HepG2 (cell line): Measurements from ENCODE around the gene DHX8. TPM values are rescaled to one million over a fixed set of nuclear protein-coding genes. Genes with fewer than 3 reads are reported as not detected.

Experiments used
- ATF7 ChIP-seq, 2 experiments: fragments of 450-650 bp in 1 of 2; sonication (generic) in 1 of 2; formaldehyde crosslinking in 1 of 2; IDR thresholded peaks; 2 replicates each; pipeline versions ENCODE4 v1.4.0 to v1.6.1; 2016 to 2020; ENCODE audit warnings: antibody characterized with exemption in 1 of 2, mild to moderate bottlenecking in 1 of 2, missing genetic modification reagents in 1 of 2
- CEBPG ChIP-seq: IDR thresholded peaks from 2 replicates; pipeline ENCODE4 v1.6.1; 2016
- IKZF4 ChIP-seq: sonication (generic); formaldehyde crosslinking; IDR thresholded peaks from 2 replicates; pipeline ENCODE4 v1.5.1; 2020; ENCODE audit warnings: borderline replicate concordance, mild to moderate bottlenecking, low read depth, missing genetic modification reagents; ENCODE audit errors: not compliant biosample characterization
- JUN ChIP-seq: sonication (generic); formaldehyde crosslinking; IDR thresholded peaks from 2 replicates; pipeline ENCODE4 v1.4.0; 2020; ENCODE audit warnings: mild to moderate bottlenecking, missing genetic modification reagents
- KAT8 ChIP-seq: IDR thresholded peaks from 2 replicates; pipeline ENCODE4 v1.6.1; 2016; ENCODE audit warnings: missing genetic modification reagents, missing compliant biosample characterization
- KDM1A ChIP-seq: IDR thresholded peaks from 2 replicates; pipeline ENCODE4 v1.6.1; 2016; ENCODE audit warnings: missing compliant biosample characterization
- NBN ChIP-seq: fragments of 450-650 bp; conservative IDR thresholded peaks from 2 replicates; pipeline ENCODE4 v1.6.1; 2017
- RARA ChIP-seq: IDR thresholded peaks from 2 replicates; pipeline ENCODE4 v1.6.1; 2016; ENCODE audit warnings: missing genetic modification reagents, missing compliant biosample characterization
- TARDBP ChIP-seq: sonication (generic); formaldehyde crosslinking; IDR thresholded peaks from 2 replicates; pipeline ENCODE4 v1.8.0; 2022; ENCODE audit warnings: mild to moderate bottlenecking, missing genetic modification reagents
- TBX2 ChIP-seq: sonication (generic); formaldehyde crosslinking; IDR thresholded peaks from 2 replicates; pipeline ENCODE4 v1.5.0; 2020; ENCODE audit warnings: missing genetic modification reagents, mild to moderate bottlenecking, borderline replicate concordance
- ZNF678 ChIP-seq: sonication (generic); formaldehyde crosslinking; IDR thresholded peaks from 2 replicates; pipeline ENCODE4 v1.4.0; 2020; ENCODE audit warnings: mild to moderate bottlenecking, missing genetic modification reagents
- ZNF777 ChIP-seq: sonication (generic); formaldehyde crosslinking; IDR thresholded peaks from 2 replicates; pipeline ENCODE4 v1.4.0; 2020; ENCODE audit warnings: missing genetic modification reagents
- polyA plus RNA-seq, 8 experiments: library from polyadenylated mRNA; depleted of rRNA in 3 of 8; stranded (reverse) in 7 of 8; unstranded in 1 of 8; fragments of >200 nt; fragmentation: Illumina TruSeq in 4 of 8; extraction: Trizol in 4 of 8; gene quantifications; 2 replicates each; pipeline versions ENCODE4 v1.2.1 to v1.2.3, GENCODE V29; 2011 to 2016; ENCODE audit warnings: low read depth in 4 of 8, missing spikeins in 1 of 8, mixed read lengths in 1 of 8; ENCODE audit not compliant: insufficient read depth in 1 of 8
- total RNA-seq, 5 experiments: library from RNA; depleted of rRNA; stranded (reverse); fragments of >200 nt; fragmentation: Illumina TruSeq; extraction: Trizol; gene quantifications; 2 replicates each; pipeline ENCODE4 v1.2.3, GENCODE V29; 2016; ENCODE audit warnings: low read depth in 1 of 5
- TF ChIP-seq, protein P1 (sequence below): sonication (generic); formaldehyde crosslinking; conservative IDR thresholded peaks from 2 replicates; pipeline ENCODE4 v1.4.0; 2020; ENCODE audit warnings: missing genetic modification reagents
- TF ChIP-seq, protein P2 (sequence below): sonication (generic); formaldehyde crosslinking; IDR thresholded peaks from 2 replicates; pipeline ENCODE4 v1.4.0; 2020; ENCODE audit warnings: mild to moderate bottlenecking, missing genetic modification reagents
- TF ChIP-seq, protein P3 (sequence below): sonication (generic); formaldehyde crosslinking; IDR thresholded peaks from 2 replicates; pipeline ENCODE4 v1.5.1; 2020; ENCODE audit warnings: mild to moderate bottlenecking, missing genetic modification reagents, borderline replicate concordance
- TF ChIP-seq, protein P4 (sequence below): sonication (generic); formaldehyde crosslinking; IDR thresholded peaks from 2 replicates; pipeline ENCODE4 v1.4.0; 2020; ENCODE audit warnings: missing genetic modification reagents, borderline replicate concordance
- TF ChIP-seq, protein P5 (sequence below): sonication (generic); formaldehyde crosslinking; conservative IDR thresholded peaks from 2 replicates; pipeline ENCODE4 v1.4.0; 2020; ENCODE audit warnings: missing genetic modification reagents
- TF ChIP-seq, protein P6 (sequence below): IDR thresholded peaks from 2 replicates; pipeline ENCODE4 v1.6.1; 2016; ENCODE audit warnings: missing compliant biosample characterization, missing genetic modification reagents, borderline replicate concordance
- TF ChIP-seq, protein P7 (sequence below): fragments of 450-650 bp; IDR thresholded peaks from 2 replicates; pipeline ENCODE4 v1.6.1; 2016

DHX8 gene
- total and polyA plus RNA-seq, 2 of the 13 experiments (the other 11 are each of a cell fraction or from before 2014, with no cell fraction given): 24.8 to 48.9 TPM

DNA sequence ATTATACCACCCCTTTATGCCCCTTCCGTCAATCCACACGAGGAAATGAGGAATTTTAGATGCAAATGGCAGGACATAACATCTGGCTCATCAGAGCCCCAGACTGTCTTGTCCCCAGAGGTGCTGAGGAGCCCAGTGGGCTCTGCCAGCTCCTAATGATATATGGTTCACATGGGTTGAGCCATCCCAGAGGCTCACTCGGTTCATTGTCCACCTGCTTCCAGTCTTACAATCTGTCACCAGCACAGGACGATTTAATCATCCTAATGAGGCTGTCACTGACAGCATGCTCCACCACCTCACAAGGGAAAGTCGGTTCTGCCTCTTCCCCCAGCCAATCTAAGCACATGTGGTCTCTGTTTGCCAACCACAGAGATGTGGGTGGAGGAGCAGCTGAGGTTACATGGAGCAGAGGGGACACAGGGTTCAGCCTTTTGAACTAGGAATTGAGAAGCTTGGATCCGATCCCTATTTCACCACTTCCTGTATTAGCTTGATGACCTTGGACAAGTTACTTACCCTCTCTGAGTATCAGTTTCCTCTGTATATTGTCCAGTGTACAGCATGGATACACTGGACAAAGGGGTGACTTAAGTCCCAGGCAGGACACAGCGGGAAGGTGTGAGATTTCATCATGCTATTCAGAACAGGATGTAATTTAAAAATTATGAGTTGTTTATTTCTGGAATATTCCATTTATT lies 27.0 kb upstream of the DHX8 start (continued):
- TF ChIP-seq, protein P1, sequence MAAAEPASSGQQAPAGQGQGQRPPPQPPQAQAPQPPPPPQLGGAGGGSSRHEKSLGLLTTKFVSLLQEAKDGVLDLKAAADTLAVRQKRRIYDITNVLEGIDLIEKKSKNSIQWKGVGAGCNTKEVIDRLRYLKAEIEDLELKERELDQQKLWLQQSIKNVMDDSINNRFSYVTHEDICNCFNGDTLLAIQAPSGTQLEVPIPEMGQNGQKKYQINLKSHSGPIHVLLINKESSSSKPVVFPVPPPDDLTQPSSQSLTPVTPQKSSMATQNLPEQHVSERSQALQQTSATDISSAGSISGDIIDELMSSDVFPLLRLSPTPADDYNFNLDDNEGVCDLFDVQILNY (CRISPR knock-in tag): no peak
- TF ChIP-seq NBN: no peak
- TF ChIP-seq, protein P2, sequence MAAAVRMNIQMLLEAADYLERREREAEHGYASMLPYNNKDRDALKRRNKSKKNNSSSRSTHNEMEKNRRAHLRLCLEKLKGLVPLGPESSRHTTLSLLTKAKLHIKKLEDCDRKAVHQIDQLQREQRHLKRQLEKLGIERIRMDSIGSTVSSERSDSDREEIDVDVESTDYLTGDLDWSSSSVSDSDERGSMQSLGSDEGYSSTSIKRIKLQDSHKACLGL: no peak; the same call in 1 of the 2 replicates
- TF ChIP-seq TARDBP (CRISPR knock-in tag): peak; percentile 99; the same call in 1 of the 2 replicates
- TF ChIP-seq KAT8 (CRISPR knock-in tag): peak; percentile 91
- TF ChIP-seq JUN (CRISPR knock-in tag): peak; percentile 79
- TF ChIP-seq ZNF678 (CRISPR knock-in tag): no peak
- TF ChIP-seq IKZF4: no peak
- TF ChIP-seq, protein P3, sequence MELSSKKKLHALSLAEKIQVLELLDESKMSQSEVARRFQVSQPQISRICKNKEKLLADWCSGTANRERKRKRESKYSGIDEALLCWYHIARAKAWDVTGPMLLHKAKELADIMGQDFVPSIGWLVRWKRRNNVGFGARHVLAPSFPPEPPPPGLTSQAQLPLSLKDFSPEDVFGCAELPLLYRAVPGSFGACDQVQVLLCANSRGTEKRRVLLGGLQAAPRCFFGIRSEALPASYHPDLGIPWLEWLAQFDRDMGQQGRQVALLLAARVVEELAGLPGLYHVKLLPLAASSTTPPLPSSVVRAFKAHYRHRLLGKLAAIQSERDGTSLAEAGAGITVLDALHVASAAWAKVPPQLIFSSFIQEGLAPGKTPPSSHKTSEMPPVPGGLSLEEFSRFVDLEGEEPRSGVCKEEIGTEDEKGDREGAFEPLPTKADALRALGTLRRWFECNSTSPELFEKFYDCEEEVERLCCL (CRISPR knock-in tag): no peak
- TF ChIP-seq, protein P4, sequence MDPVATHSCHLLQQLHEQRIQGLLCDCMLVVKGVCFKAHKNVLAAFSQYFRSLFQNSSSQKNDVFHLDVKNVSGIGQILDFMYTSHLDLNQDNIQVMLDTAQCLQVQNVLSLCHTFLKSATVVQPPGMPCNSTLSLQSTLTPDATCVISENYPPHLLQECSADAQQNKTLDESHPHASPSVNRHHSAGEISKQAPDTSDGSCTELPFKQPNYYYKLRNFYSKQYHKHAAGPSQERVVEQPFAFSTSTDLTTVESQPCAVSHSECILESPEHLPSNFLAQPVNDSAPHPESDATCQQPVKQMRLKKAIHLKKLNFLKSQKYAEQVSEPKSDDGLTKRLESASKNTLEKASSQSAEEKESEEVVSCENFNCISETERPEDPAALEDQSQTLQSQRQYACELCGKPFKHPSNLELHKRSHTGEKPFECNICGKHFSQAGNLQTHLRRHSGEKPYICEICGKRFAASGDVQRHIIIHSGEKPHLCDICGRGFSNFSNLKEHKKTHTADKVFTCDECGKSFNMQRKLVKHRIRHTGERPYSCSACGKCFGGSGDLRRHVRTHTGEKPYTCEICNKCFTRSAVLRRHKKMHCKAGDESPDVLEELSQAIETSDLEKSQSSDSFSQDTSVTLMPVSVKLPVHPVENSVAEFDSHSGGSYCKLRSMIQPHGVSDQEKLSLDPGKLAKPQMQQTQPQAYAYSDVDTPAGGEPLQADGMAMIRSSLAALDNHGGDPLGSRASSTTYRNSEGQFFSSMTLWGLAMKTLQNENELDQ (CRISPR knock-in tag): no peak
- peak; percentile 97 for TF ChIP-seq CEBPG (CRISPR knock-in tag)
- TF ChIP-seq, protein P5, sequence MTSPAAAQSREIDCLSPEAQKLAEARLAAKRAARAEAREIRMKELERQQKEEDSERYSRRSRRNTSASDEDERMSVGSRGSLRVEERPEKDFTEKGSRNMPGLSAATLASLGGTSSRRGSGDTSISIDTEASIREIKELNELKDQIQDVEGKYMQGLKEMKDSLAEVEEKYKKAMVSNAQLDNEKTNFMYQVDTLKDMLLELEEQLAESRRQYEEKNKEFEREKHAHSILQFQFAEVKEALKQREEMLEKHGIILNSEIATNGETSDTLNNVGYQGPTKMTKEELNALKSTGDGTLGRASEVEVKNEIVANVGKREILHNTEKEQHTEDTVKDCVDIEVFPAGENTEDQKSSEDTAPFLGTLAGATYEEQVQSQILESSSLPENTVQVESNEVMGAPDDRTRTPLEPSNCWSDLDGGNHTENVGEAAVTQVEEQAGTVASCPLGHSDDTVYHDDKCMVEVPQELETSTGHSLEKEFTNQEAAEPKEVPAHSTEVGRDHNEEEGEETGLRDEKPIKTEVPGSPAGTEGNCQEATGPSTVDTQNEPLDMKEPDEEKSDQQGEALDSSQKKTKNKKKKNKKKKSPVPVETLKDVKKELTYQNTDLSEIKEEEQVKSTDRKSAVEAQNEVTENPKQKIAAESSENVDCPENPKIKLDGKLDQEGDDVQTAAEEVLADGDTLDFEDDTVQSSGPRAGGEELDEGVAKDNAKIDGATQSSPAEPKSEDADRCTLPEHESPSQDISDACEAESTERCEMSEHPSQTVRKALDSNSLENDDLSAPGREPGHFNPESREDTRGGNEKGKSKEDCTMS (CRISPR knock-in tag): no peak
- TF ChIP-seq ATF7 (IDR thresholded peaks at IDR 0.05): peak; percentile 59
- TF ChIP-seq ATF7 (CRISPR knock-in tag; IDR thresholded peaks at IDR 0.05): peak; percentile 82; the same call in 1 of the 2 replicates
- no peak for TF ChIP-seq ZNF777 (CRISPR knock-in tag)
- TF ChIP-seq RARA: peak; percentile 100
- TF ChIP-seq TBX2 (CRISPR knock-in tag): peak; percentile 99
- TF ChIP-seq, protein P6, sequence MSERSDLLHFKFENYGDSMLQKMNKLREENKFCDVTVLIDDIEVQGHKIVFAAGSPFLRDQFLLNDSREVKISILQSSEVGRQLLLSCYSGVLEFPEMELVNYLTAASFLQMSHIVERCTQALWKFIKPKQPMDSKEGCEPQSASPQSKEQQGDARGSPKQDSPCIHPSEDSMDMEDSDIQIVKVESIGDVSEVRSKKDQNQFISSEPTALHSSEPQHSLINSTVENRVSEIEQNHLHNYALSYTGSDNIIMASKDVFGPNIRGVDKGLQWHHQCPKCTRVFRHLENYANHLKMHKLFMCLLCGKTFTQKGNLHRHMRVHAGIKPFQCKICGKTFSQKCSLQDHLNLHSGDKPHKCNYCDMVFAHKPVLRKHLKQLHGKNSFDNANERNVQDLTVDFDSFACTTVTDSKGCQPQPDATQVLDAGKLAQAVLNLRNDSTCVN: peak; percentile 86
- TF ChIP-seq, protein P7, sequence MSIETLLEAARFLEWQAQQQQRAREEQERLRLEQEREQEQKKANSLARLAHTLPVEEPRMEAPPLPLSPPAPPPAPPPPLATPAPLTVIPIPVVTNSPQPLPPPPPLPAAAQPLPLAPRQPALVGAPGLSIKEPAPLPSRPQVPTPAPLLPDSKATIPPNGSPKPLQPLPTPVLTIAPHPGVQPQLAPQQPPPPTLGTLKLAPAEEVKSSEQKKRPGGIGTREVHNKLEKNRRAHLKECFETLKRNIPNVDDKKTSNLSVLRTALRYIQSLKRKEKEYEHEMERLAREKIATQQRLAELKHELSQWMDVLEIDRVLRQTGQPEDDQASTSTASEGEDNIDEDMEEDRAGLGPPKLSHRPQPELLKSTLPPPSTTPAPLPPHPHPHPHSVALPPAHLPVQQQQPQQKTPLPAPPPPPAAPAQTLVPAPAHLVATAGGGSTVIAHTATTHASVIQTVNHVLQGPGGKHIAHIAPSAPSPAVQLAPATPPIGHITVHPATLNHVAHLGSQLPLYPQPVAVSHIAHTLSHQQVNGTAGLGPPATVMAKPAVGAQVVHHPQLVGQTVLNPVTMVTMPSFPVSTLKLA: peak; percentile 87
- peak; percentile 56 for TF ChIP-seq KDM1A (CRISPR knock-in tag)
